IPS-18c (cell line): ENCODE results near the gene RPS18.

Experiments
- H3K4me3 ChIP-seq: 2 replicates; pipeline ENCODE4 v1.7.0; 2013; ENCODE audit warnings: low read depth, mild to moderate bottlenecking, low read length, moderate library complexity; ENCODE audit not compliant: insufficient read depth
- H3K9me3 ChIP-seq: one replicate; pipeline ENCODE4 v1.6.1; 2013; ENCODE audit warnings: mild to moderate bottlenecking, low read length, moderate library complexity; ENCODE audit not compliant: control insufficient read depth, insufficient read depth

RPS18 gene

GRCh38 chr6:33298773-33299236 lies 26.9 kb downstream of the RPS18 start, which contains the start of gene RGL2:
Gene RGL2 (minus strand): TSS chr6:33298942. CDS start chr6:33298610, 332 bp downstream.
- no peaks in the 10 kb centered on the region for H3K9me3 ChIP-seq

GRCh38 chr6:33299237-33299944 lies 27.5 kb downstream of the RPS18 start:
- H3K4me3 ChIP-seq: peak overlapping the region; percentile 96
- no peaks in the 10 kb centered on the region for H3K9me3 ChIP-seq

More at GRCh38 chr6:33298773-33299236, 26.9 kb downstream of the RPS18 start, which contains the start of gene RGL2:
- peak within 1 kb of the TSS; percentile 96 for H3K4me3 ChIP-seq

GRCh38 chr6:33301877-33302276 lies 30.0 kb downstream of the RPS18 start:
- H3K9me3 ChIP-seq: no peaks in the 10 kb centered on the region

GRCh38 chr6:33304216-33304615 lies 32.3 kb downstream of the RPS18 start:
- H3K9me3 ChIP-seq: no peaks in the 10 kb centered on the region
- H3K4me3 ChIP-seq: no peak overlapping the region

More at GRCh38 chr6:33301877-33302276, 30.0 kb downstream of the RPS18 start:
- no peak overlapping the region for H3K4me3 ChIP-seq

GRCh38 chr6:33305052-33305451 lies 33.2 kb downstream of the RPS18 start:
- no peak overlapping the region for H3K4me3 ChIP-seq
- H3K9me3 ChIP-seq: no peaks in the 10 kb centered on the region

GRCh38 chr6:33306356-33306755 lies 34.5 kb downstream of the RPS18 start:
- Histone ChIP-seq H3K4me3 (no peak overlapping the region), H3K9me3 (no peaks in the 10 kb centered on the region)

GRCh38 chr6:33312361-33313104 lies 40.7 kb downstream of the RPS18 start:
- Histone ChIP-seq H3K9me3 (no peaks in the 10 kb centered on the region), H3K4me3 (peak overlapping the region; percentile 87)

GRCh38 chr6:33313105-33313708 lies 41.3 kb downstream of the RPS18 start:
- Histone ChIP-seq H3K4me3 (peak overlapping the region; percentile 87), H3K9me3 (no peaks in the 10 kb centered on the region)

GRCh38 chr6:33313709-33314514 lies 42.0 kb downstream of the RPS18 start, which contains the start of gene TAPBP:
Gene TAPBP (minus strand): TSS chr6:33314078. CDS start chr6:33314041, 37 bp downstream.
- Histone ChIP-seq H3K4me3 (peak within 1 kb of the TSS; percentile 87), H3K9me3 (no peaks in the 10 kb centered on the region)

GRCh38 chr6:33314515-33314942 lies 42.7 kb downstream of the RPS18 start:
- Histone ChIP-seq H3K9me3 (no peaks in the 10 kb centered on the region), H3K4me3 (peak overlapping the region; percentile 87)

- peaks cover 2% of the 10 kb centered on the region for H3K9me3 ChIP-seq
- H3K4me3 ChIP-seq: peak overlapping the region; percentile 87
Measured at GRCh38 chr6:33314943-33315792, 43.3 kb downstream of the RPS18 start.

GRCh38 chr6:33315793-33316602 lies 44.1 kb downstream of the RPS18 start:
- Histone ChIP-seq H3K4me3 (no peak overlapping the region), H3K9me3 (peaks cover 2% of the 10 kb centered on the region)

- H3K4me3 ChIP-seq: peak overlapping the region; percentile 50
- peaks cover 2% of the 10 kb centered on the region for H3K9me3 ChIP-seq
Measured at GRCh38 chr6:33316603-33317418, 44.9 kb downstream of the RPS18 start.

- Histone ChIP-seq H3K9me3 (peaks cover 2% of the 10 kb centered on the region), H3K4me3 (peak overlapping the region; percentile 50)
Measured at GRCh38 chr6:33317419-33317668, 45.5 kb downstream of the RPS18 start.
